Measurements from ENCODE around the gene KLC1. TPM values are rescaled to one million over a fixed set of nuclear protein-coding genes. Genes with fewer than 3 reads are reported as not detected.

The KLC1 gene
- total and polyA plus RNA-seq, 10 of the 15 experiments (the other 5 are each of a cell fraction or from before 2014, with no cell fraction given), result 5.5 to 137 (median 76.1) TPM

DNA sequence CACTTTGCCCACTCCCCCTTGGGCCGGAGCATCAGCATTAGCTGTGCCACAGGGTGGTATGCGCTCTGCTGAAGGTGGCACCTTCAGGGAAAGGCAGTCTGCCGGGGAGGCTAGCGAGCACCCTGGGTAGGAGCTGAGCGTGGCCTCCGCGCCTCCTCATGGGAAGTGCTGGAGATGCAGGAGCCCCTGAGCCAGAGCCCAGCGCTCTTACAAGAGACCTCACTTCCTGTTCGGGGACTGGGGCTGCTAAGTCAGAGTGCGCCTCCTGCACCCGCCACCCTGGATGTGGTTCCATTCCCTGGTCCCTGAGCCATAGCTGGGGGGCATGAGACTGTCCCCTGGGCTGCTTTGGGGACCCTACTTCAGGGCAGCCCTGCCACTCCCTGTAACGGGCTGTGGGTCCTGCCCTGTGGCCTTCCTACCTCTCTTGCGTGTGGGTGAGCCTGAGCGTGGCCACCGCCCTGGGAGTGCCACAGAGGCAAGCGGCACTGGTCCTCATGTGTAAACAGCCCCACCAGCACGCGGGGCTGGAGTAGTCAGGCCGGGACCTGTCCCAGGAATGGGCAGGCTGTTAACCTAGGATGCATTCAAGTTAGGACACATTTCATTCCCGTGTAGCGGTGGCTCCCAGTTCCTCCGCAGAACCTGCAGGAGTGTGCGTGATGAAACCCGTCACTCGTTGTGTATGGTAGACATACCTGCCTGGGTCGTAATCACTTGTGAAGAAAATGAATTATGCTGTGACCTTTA, 46.9 kb upstream of the KLC1 start:
- H3K9me3 ChIP-seq (replicated peaks; ENCODE audit: control insufficient read depth, insufficient read depth, low read length), result no peaks in the 10 kb centered on the region
- H3K4me2 ChIP-seq (ENCODE audit: control insufficient read depth, insufficient read depth), result no peak overlapping the region
- TF ChIP-seq USF1 (IDR thresholded peaks at IDR 0.05; ENCODE audit: borderline replicate concordance, extremely low read length, insufficient read depth, low read depth, low read length) (no peak), EZH2 (IDR thresholded peaks at IDR 0.05; ENCODE audit: borderline replicate concordance, control insufficient read depth, low read depth, low read length) (no peak), FOXM1 (IDR thresholded peaks at IDR 0.05; ENCODE audit: low read depth, low read length) (no peak), ZNF384 (IDR thresholded peaks at IDR 0.05; ENCODE audit: borderline replicate concordance, low read depth, low read length) (no peak), KAT2A (conservative IDR thresholded peaks at IDR 0.05; ENCODE audit: control insufficient read depth, low read depth, low read length) (no peak), ATF7 (IDR thresholded peaks at IDR 0.05; ENCODE audit: low read depth) (no peak), NR2F1 (conservative IDR thresholded peaks at IDR 0.05) (no peak), ASH2L (IDR thresholded peaks at IDR 0.05; ENCODE audit: borderline replicate concordance, low read depth) (no peak), SMC3 (IDR thresholded peaks at IDR 0.05; ENCODE audit: borderline replicate concordance, low read length) (no peak), ETV6 (conservative IDR thresholded peaks at IDR 0.05 in 1 of 2, IDR thresholded peaks at IDR 0.05 in 1 of 2; ENCODE audit: borderline replicate concordance in 1 of 2, low read depth in 1 of 2) (no peak), DPF2 (IDR thresholded peaks at IDR 0.05) (no peak), NR2C2 (IDR thresholded peaks at IDR 0.05; ENCODE audit: borderline replicate concordance, control insufficient read depth, insufficient read length, low read depth) (no peak), SMAD1 (IDR thresholded peaks at IDR 0.05; ENCODE audit: low read depth, partially characterized antibody) (no peak), RUNX3 (IDR thresholded peaks at IDR 0.05; ENCODE audit: low read length) (no peak)
- TF ChIP-seq, protein P1, sequence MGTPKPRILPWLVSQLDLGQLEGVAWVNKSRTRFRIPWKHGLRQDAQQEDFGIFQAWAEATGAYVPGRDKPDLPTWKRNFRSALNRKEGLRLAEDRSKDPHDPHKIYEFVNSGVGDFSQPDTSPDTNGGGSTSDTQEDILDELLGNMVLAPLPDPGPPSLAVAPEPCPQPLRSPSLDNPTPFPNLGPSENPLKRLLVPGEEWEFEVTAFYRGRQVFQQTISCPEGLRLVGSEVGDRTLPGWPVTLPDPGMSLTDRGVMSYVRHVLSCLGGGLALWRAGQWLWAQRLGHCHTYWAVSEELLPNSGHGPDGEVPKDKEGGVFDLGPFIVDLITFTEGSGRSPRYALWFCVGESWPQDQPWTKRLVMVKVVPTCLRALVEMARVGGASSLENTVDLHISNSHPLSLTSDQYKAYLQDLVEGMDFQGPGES (IDR thresholded peaks at IDR 0.05), result no peak
- TF ChIP-seq, protein P2, sequence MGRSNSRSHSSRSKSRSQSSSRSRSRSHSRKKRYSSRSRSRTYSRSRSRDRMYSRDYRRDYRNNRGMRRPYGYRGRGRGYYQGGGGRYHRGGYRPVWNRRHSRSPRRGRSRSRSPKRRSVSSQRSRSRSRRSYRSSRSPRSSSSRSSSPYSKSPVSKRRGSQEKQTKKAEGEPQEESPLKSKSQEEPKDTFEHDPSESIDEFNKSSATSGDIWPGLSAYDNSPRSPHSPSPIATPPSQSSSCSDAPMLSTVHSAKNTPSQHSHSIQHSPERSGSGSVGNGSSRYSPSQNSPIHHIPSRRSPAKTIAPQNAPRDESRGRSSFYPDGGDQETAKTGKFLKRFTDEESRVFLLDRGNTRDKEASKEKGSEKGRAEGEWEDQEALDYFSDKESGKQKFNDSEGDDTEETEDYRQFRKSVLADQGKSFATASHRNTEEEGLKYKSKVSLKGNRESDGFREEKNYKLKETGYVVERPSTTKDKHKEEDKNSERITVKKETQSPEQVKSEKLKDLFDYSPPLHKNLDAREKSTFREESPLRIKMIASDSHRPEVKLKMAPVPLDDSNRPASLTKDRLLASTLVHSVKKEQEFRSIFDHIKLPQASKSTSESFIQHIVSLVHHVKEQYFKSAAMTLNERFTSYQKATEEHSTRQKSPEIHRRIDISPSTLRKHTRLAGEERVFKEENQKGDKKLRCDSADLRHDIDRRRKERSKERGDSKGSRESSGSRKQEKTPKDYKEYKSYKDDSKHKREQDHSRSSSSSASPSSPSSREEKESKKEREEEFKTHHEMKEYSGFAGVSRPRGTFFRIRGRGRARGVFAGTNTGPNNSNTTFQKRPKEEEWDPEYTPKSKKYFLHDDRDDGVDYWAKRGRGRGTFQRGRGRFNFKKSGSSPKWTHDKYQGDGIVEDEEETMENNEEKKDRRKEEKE (IDR thresholded peaks at IDR 0.05), result no peak
- H3K9ac ChIP-seq (ENCODE audit: control insufficient read depth, insufficient read depth, low read length), result no peak overlapping the region
- ATAC-seq, result no peak
- DNase-seq (ENCODE audit: low read depth, low spot score), result no peak
- intact Hi-C loops (cut with micrococcal nuclease; ENCODE audit: unreplicated experiment), result no loop called here
- ChIA-PET RAD21 (ENCODE audit: unreplicated experiment) (no interaction called here), CTCF (no interaction called here), SMC1A (ENCODE audit: uncharacterized antibody, unreplicated experiment) (no interaction called here), POLR2A (no interaction called here)
- no TSS peak for BruUV-seq (replicated peaks)
- no peak overlapping the region for H3K4me3 ChIP-seq
- no peak overlapping the region for H3K27ac ChIP-seq (ENCODE audit: control insufficient read depth, insufficient read depth)
- WGBS (ENCODE audit: insufficient coverage, insufficient replicate concordance, low lambda C conversion rate, missing lambda C conversion rate), result 92% methylated on average over 26 of the region's 26 CpGs
- H3K79me2 ChIP-seq (ENCODE audit: control insufficient read depth, insufficient read depth, low read length), result no peaks in the 10 kb centered on the region
- in situ Hi-C loops (cut with MboI), result no loop called here
- no peak for FAIRE-seq
- H3K27me3 ChIP-seq (replicated peaks in 1 of 2; ENCODE audit: control insufficient read depth in 2 of 2, insufficient read depth in 2 of 2, low read length in 1 of 2), result no peaks in the 10 kb centered on the region
- H2AFZ ChIP-seq (ENCODE audit: control insufficient read depth, low read depth, low read length), result no peak overlapping the region
- no peaks in the 10 kb centered on the region for H4K20me1 ChIP-seq (ENCODE audit: control insufficient read depth, insufficient read depth)
- H3K36me3 ChIP-seq (ENCODE audit: control insufficient read depth in 2 of 2, insufficient read depth in 2 of 2, low read length in 1 of 2), result peaks cover 3 to 7% of the 10 kb centered on the region in 2 experiments; a peak in 3 of 4 replicates
- no peaks in the 10 kb centered on the region for H3K4me1 ChIP-seq (ENCODE audit: control insufficient read depth, insufficient read depth, low read length)

Measured in GM12878 (cell line).